ENCODE measurements around the gene ABHD14A.

The ABHD14A gene

DNA sequence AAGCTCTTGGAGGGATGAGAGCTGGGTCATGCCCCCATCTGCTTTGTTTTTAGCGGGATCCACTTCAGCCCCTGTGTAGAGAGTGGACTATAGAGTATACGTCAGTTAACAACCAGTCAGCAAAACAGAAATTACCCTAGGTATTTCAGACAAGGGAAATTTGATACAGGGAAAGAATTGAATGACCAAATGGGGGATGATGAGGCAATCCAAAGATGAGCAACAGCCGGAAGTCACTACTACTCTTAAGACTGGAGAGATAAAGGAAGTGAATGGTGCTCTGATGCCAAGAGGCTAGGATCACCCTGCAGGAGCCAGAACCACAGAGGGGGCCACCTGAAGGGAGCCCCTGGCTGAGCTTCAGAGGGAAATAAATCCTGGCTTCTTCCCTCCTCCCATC is 21.4 kb upstream of the ABHD14A start:
- no peak for DNase-seq (ENCODE audit: low read depth)
- no peak overlapping the region for H3K4me3 ChIP-seq (ENCODE audit: low read depth, low read length)
- TF ChIP-seq, protein P1, sequence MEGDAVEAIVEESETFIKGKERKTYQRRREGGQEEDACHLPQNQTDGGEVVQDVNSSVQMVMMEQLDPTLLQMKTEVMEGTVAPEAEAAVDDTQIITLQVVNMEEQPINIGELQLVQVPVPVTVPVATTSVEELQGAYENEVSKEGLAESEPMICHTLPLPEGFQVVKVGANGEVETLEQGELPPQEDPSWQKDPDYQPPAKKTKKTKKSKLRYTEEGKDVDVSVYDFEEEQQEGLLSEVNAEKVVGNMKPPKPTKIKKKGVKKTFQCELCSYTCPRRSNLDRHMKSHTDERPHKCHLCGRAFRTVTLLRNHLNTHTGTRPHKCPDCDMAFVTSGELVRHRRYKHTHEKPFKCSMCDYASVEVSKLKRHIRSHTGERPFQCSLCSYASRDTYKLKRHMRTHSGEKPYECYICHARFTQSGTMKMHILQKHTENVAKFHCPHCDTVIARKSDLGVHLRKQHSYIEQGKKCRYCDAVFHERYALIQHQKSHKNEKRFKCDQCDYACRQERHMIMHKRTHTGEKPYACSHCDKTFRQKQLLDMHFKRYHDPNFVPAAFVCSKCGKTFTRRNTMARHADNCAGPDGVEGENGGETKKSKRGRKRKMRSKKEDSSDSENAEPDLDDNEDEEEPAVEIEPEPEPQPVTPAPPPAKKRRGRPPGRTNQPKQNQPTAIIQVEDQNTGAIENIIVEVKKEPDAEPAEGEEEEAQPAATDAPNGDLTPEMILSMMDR (IDR thresholded peaks at IDR 0.05; ENCODE audit: control insufficient read depth, extremely low read depth, insufficient read depth), result no peak

DNA sequence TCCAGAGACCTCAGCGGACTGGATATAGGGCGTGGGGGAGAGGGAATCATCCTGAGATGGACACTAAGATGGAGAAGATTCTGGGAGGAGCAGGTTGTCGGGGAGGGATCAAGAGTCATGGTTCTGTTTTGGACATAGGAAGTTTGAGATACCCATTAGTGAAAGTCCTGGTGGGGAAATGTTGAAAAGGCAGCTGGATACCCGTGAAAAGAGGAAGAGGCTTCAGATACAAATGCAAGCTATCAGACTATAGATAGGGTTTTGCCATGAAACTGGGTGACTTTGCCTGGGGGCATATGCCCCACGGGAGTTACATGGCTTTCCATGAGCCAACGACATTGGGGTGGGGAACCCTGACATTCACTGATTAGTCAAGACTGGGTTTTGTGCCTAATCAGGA is 20.8 kb upstream of the ABHD14A start:
- no peak overlapping the region for H3K4me3 ChIP-seq (ENCODE audit: low read depth, low read length)
- TF ChIP-seq, protein P1 (IDR thresholded peaks at IDR 0.05; ENCODE audit: control insufficient read depth, extremely low read depth, insufficient read depth), result no peak
- no peak for DNase-seq (ENCODE audit: low read depth)

DNA sequence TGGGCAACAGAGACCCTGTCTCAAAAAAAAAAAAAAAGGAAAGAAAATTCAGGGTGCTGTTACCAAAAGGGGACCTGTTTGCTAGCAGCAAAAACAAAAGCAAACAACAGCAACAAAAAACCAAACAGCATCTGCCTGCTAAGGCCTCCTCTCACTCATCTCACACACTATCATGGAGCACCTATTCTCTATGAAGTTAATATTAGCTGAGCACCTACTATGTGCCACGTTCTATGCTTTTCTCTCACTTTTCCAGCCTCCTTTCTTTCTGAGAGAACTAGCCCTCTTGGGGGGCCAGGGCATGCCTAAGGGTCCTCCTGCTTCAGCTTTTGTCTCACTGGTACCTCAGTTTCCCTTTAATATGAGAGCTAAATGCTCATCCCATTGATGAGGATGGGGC is 20.2 kb upstream of the ABHD14A start:
- no peak overlapping the region for H3K4me3 ChIP-seq (ENCODE audit: low read depth, low read length)
- no peak for DNase-seq (ENCODE audit: low read depth)
- TF ChIP-seq, protein P1 (IDR thresholded peaks at IDR 0.05; ENCODE audit: control insufficient read depth, extremely low read depth, insufficient read depth), result no peak

DNA sequence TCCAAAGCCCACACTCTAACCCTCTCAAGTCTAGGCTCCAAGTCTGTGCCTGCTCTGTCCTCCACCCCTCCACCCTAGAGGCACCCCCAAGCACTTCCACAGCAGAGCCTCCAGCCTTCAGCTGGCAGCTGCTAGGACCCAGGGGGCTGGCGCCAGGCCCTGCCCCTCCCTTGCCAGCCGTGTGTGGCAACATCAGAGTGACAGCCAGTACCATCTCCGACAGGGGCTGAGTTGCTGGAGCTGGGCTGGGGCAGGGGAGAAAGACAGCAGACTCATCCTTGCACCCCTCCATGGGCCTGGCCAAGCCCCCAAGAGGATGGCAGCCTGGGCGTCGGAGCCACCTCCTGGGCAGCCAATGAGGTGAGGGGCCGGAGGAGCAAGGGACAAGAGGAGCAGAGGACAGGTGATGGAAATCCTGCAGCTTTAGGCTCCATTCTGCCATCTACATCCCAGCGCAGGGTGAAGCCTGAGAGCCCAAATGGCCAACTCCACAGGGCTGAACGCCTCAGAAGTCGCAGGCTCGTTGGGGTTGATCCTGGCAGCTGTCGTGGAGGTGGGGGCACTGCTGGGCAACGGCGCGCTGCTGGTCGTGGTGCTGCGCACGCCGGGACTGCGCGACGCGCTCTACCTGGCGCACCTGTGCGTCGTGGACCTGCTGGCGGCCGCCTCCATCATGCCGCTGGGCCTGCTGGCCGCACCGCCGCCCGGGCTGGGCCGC is 19.5 kb upstream of the ABHD14A start, which contains the start of gene GPR62:
Gene GPR62 (plus strand): TSS at position 207 of the 718 bp plus-strand sequence. CDS start 272 bp downstream, at position 479.
- DNase-seq (ENCODE audit: low read depth), result no peak
- no peak within 1 kb of the TSS for H3K4me3 ChIP-seq (ENCODE audit: low read depth, low read length)
- TF ChIP-seq, protein P1 (IDR thresholded peaks at IDR 0.05; ENCODE audit: control insufficient read depth, extremely low read depth, insufficient read depth), result no peak

DNA sequence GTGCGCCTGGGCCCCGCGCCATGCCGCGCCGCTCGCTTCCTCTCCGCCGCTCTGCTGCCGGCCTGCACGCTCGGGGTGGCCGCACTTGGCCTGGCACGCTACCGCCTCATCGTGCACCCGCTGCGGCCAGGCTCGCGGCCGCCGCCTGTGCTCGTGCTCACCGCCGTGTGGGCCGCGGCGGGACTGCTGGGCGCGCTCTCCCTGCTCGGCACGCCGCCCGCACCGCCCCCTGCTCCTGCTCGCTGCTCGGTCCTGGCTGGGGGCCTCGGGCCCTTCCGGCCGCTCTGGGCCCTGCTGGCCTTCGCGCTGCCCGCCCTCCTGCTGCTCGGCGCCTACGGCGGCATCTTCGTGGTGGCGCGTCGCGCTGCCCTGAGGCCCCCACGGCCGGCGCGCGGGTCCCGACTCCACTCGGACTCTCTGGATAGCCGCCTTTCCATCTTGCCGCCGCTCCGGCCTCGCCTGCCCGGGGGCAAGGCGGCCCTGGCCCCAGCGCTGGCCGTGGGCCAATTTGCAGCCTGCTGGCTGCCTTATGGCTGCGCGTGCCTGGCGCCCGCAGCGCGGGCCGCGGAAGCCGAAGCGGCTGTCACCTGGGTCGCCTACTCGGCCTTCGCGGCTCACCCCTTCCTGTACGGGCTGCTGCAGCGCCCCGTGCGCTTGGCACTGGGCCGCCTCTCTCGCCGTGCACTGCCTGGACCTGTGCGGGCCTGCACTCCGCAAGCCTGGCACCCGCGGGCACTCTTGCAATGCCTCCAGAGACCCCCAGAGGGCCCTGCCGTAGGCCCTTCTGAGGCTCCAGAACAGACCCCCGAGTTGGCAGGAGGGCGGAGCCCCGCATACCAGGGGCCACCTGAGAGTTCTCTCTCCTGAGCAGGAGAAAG is 18.7 kb upstream of the ABHD14A start:
- TF ChIP-seq, protein P1 (IDR thresholded peaks at IDR 0.05; ENCODE audit: control insufficient read depth, extremely low read depth, insufficient read depth), result no peak
- H3K4me3 ChIP-seq (ENCODE audit: low read depth, low read length), result no peak overlapping the region
- DNase-seq (ENCODE audit: low read depth), result no peak

DNA sequence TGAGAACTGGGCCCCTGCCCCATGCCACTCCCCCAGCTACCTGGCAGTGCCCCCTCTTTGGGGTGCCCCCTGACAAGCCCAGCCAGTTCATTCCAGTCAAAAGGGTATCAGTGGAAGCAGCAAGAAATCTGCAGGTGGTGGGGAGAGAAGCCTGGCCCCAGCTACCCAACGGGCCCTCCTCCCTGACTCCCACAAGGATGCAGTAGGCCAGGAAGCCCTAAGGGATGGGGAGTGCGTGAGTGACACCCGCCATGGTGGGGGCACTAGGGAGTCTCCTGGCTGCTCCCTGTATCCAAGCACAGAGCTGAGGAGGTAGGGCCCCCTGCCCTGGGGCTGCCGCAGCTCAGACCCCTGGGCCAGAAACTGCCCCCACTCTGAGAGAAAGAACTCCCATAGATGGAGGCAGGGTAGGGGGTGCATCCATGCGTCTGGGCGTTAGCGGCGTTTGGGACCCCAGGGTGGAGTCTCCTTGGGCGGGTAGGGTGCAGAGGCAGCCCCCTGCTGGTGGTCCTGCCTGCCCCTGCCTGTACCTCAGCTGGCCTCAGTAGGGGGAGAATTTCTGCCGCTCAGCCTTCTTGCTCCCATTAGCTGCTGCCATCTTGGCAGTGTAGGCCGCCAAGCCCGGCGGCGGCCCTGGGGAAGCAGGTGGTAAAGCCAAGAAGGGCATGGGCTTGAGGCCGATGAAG is 17.2 kb upstream of the ABHD14A start:
- TF ChIP-seq, protein P1 (IDR thresholded peaks at IDR 0.05; ENCODE audit: control insufficient read depth, extremely low read depth, insufficient read depth), result no peak
- DNase-seq (ENCODE audit: low read depth), result no peak

More for the DNA sequence above, 17.2 kb upstream of the ABHD14A start:
- H3K4me3 ChIP-seq (ENCODE audit: low read depth, low read length), result no peak overlapping the region

Measured in LNCaP clone FGC (cell line).